Sigmoid colon (tissue), 7 donors: ENCODE measurements around the gene CEP162. TPM values are rescaled to one million over a fixed set of nuclear protein-coding genes. Genes with fewer than 3 reads are reported as not detected.

Experiments
- DNase-seq: peaks from one replicate; pipeline ENCODE4 v3.0.0-alpha.2; 2019
- H3K27ac ChIP-seq, 4 donors: fragments of 200-600 bp; sonication (generic); one replicate each; pipeline ENCODE4 v1.5.1; 2016 to 2019; ENCODE audit warnings: mild to moderate bottlenecking in 1 of 4
- H3K27me3 ChIP-seq, 3 donors: fragments of 200-600 bp; sonication (generic); one replicate each; pipeline ENCODE4 v1.5.1; 2019; ENCODE audit warnings: mild to moderate bottlenecking in 1 of 3
- H3K36me3 ChIP-seq, 4 donors: fragments of 200-600 bp; sonication (generic); one replicate each; pipeline ENCODE4 v1.5.1; 2016 to 2019
- H3K4me1 ChIP-seq, 4 donors: fragments of 200-600 bp; sonication (generic); one replicate each; pipeline ENCODE4 v1.5.1; 2017 to 2019
- H3K4me3 ChIP-seq, 4 donors: fragments of 200-600 bp; sonication (generic); one replicate each; pipeline ENCODE4 v1.5.1; 2017 to 2019; ENCODE audit warnings: mild to moderate bottlenecking in 2 of 4, moderate library complexity in 1 of 4
- H3K9me3 ChIP-seq, 4 donors: fragments of 200-600 bp in 3 of 4; sonication (generic) in 3 of 4; one replicate each; pipeline versions ENCODE4 v1.5.1 to v1.6.1; 2013 to 2019
- EP300 ChIP-seq, 4 donors: sonication (generic); formaldehyde crosslinking; IDR thresholded peaks; one replicate each; pipeline ENCODE4 v1.6.1; 2017; ENCODE audit warnings: antibody characterized with exemption in 4 of 4
- POLR2A ChIP-seq, 2 donors: fragments of 450-650 bp; IDR thresholded peaks; one replicate each; pipeline ENCODE4 v1.6.1; 2016; ENCODE audit warnings: antibody characterized with exemption in 2 of 2, mild to moderate bottlenecking in 2 of 2, moderate library complexity in 2 of 2
- POLR2AphosphoS5 ChIP-seq, 4 donors: sonication (generic); formaldehyde crosslinking; IDR thresholded peaks; one replicate each; pipeline ENCODE4 v1.6.1; 2017; ENCODE audit warnings: antibody characterized with exemption in 4 of 4
- WGBS, 2 donors: extraction: QIAGEN DNeasy Blood & Tissue Kit; methylation state at CpG; one replicate each; pipeline ENCODE4 v1.1.7; 2013; 5-methylcytosine and 5-hydroxymethylcytosine counted together
- intact Hi-C: fragments of 100-400 bp; cut with DNase I; formaldehyde crosslinking; loops from one replicate; pipeline ENCODE4 v1.15.1; 2023
- polyA plus RNA-seq, 3 donors: library from polyadenylated mRNA; stranded (reverse); fragments of 200-250 nt; gene quantifications; one replicate each; pipeline ENCODE4 v1.2.3, GENCODE V29; 2013
- total RNA-seq, 4 donors: library from RNA; depleted of rRNA; stranded (reverse); fragments of >200 nt; gene quantifications; one replicate each; pipeline ENCODE4 v1.1.0, GENCODE V29; 2016
- TF ChIP-seq, protein P1 (sequence below), 4 experiments: fragments of 450-650 bp in 3 of 4; fragments of 200-600 bp in 1 of 4; IDR thresholded peaks; one replicate each; pipeline ENCODE4 v1.5.1; 2016 to 2019; ENCODE audit warnings: antibody characterized with exemption in 4 of 4, mild to moderate bottlenecking in 3 of 4, moderate library complexity in 2 of 4
- donor health status: healthy with polysubstance abuse.
- donor health status: Bipolar disorder and iron deficiency.
- donor health status: healthy.

The CEP162 gene
- total and polyA plus RNA-seq, 7 donors, result 1.8 to 18.6 (median 12.4) TPM

DNA sequence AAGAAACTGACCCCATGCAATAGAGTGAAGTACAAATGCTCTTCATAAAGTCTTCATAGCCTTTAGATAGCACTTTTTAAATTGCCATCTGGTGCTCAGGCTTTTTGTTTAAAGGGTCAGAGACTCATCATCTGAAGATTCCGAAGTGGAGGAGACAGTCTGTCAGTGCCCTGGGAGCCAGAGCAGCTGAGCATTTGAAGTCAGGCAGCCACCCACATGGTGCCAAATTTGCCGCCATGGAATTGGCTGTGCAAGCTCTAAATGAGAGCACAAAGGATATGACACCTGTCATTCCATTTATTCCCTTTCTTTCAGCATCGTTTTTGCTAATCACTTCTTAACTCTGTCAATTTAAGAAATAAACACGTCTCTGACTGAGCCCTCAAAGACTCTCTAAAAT lies 32.8 kb upstream of the CEP162 start:
- 66 to 68% methylated on average over 4 of the region's 4 CpGs for WGBS, 2 donors
- Histone ChIP-seq H3K4me1 (no peaks in the 10 kb centered on the region), H3K4me3 (no peak overlapping the region), H3K27ac (no peak overlapping the region), H3K9me3 (no peaks in the 10 kb centered on the region), H3K27me3 (no peaks in the 10 kb centered on the region), H3K36me3 (no peaks in the 10 kb centered on the region)
- DNase-seq, result no peak
- TF ChIP-seq POLR2AphosphoS5 (IDR thresholded peaks at IDR 0.05) (no peak), EP300 (IDR thresholded peaks at IDR 0.05) (no peak), POLR2A (IDR thresholded peaks at IDR 0.05) (no peak)
- TF ChIP-seq, protein P1, sequence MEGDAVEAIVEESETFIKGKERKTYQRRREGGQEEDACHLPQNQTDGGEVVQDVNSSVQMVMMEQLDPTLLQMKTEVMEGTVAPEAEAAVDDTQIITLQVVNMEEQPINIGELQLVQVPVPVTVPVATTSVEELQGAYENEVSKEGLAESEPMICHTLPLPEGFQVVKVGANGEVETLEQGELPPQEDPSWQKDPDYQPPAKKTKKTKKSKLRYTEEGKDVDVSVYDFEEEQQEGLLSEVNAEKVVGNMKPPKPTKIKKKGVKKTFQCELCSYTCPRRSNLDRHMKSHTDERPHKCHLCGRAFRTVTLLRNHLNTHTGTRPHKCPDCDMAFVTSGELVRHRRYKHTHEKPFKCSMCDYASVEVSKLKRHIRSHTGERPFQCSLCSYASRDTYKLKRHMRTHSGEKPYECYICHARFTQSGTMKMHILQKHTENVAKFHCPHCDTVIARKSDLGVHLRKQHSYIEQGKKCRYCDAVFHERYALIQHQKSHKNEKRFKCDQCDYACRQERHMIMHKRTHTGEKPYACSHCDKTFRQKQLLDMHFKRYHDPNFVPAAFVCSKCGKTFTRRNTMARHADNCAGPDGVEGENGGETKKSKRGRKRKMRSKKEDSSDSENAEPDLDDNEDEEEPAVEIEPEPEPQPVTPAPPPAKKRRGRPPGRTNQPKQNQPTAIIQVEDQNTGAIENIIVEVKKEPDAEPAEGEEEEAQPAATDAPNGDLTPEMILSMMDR (IDR thresholded peaks at IDR 0.05), result no peak
- intact Hi-C loops, result no loop called here

DNA sequence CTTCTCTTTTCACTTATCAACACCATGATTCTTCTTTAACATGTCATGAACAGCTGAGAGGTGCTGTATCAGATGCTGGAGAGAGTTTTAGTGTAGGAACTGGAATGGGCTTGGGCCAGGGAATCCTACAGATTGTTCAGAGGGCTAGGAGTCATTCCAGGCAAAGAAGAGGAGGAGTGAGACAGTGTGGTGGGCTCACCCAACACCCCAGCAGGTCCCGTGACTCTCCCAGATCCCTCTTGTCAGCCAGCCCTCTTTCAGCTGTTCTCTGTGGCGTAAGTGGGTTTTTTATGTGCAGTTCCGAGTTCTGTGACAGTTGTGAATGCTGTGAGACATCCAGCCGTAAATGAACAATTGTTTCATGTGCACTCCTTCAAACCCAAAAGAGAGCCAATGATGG lies 31.4 kb upstream of the CEP162 start:
- no peak for TF ChIP-seq EP300 (IDR thresholded peaks at IDR 0.05)
- TF ChIP-seq POLR2A (IDR thresholded peaks at IDR 0.05), result no peak
- H3K27me3 ChIP-seq, result no peaks in the 10 kb centered on the region
- no peaks in the 10 kb centered on the region for H3K9me3 ChIP-seq
- DNase-seq, result no peak
- H3K27ac ChIP-seq, result no peak overlapping the region
- no peaks in the 10 kb centered on the region for H3K36me3 ChIP-seq
- H3K4me1 ChIP-seq, result no peaks in the 10 kb centered on the region
- WGBS, 2 donors, result 76 to 86% methylated on average over 4 of the region's 4 CpGs
- no peak overlapping the region for H3K4me3 ChIP-seq
- intact Hi-C loops, result no loop called here

DNA sequence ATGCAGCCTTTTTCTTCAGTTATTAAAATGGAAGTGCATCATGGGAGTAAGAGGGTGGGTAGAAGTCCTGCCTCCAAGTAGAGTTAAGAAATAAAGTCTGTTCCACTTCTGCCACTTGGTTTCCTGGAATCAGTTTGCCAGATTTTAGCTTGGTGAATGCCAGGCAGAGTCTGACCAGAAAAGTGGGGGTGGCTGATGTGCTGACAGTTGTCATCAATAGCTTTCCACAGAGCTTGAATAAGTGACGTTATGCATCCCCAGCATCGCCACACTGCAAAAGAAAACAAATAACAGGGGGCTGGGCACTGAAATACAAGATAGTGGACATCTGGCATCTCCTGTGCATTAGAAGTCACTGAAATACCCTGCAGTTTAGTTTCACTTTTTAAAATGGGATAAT lies 30.8 kb upstream of the CEP162 start:
- no peak overlapping the region for H3K27ac ChIP-seq

DNA sequence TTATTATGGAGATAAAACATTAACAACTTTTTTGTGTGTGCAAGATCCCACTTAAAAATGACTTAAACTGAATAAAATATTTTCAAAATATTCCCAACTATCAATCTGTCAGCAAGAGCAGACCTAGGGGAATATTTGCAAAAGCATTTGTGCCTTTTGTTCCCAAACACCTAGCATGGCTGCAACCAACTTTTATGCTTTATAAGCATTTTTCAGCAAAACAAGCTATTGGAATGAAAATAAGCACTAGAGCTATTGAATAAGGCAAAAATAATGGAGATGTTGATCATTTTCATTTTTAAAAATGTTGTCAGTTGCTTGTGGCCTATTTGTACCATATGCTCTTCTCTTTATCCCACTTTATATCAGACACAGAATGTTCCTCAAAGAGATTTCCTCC lies 28.2 kb upstream of the CEP162 start:
- intact Hi-C loops, result no loop called here

More for the DNA sequence above, 30.8 kb upstream of the CEP162 start:
- H3K4me1 ChIP-seq, result no peaks in the 10 kb centered on the region
- no peaks in the 10 kb centered on the region for H3K27me3 ChIP-seq
- no peaks in the 10 kb centered on the region for H3K9me3 ChIP-seq
- intact Hi-C loops, result no loop called here
- H3K4me3 ChIP-seq, result no peak overlapping the region
- no peak for TF ChIP-seq POLR2AphosphoS5 (IDR thresholded peaks at IDR 0.05)
- TF ChIP-seq, protein P1 (IDR thresholded peaks at IDR 0.05), result no peak
- no peak for TF ChIP-seq POLR2A (IDR thresholded peaks at IDR 0.05)
- TF ChIP-seq EP300 (IDR thresholded peaks at IDR 0.05), result no peak
- 53 to 59% methylated on average over 2 of the region's 2 CpGs for WGBS, 2 donors
- H3K36me3 ChIP-seq, result no peaks in the 10 kb centered on the region
- DNase-seq, result no peak

DNA sequence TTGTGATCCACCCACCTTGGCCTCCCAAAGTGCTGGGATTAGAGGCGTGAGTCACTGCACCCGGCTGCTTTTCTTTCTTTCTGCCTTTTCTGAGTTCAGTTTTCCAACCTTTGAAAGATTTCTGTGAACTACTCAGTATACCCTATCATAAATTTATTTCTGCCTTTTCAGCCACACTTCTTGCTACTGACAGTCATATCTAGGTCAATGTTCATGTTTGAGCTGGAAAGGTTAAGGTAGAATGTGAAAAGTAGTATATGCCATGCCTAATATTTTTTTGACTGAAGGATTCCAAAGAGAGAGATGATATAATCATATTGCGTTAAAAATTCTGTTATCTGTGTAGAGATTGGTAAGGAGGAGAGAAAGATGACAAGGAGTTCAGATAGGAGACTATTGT lies 25.9 kb upstream of the CEP162 start:
- no peak overlapping the region for H3K27ac ChIP-seq
- H3K4me3 ChIP-seq, result no peak overlapping the region
- TF ChIP-seq POLR2AphosphoS5 (IDR thresholded peaks at IDR 0.05) (no peak), EP300 (IDR thresholded peaks at IDR 0.05) (no peak), POLR2A (IDR thresholded peaks at IDR 0.05) (no peak)
- TF ChIP-seq, protein P1 (IDR thresholded peaks at IDR 0.05), result no peak
- intact Hi-C loops, result no loop called here
- no peak for DNase-seq
- no peaks in the 10 kb centered on the region for H3K36me3 ChIP-seq
- H3K9me3 ChIP-seq, result no peaks in the 10 kb centered on the region
- 89 to 91% methylated on average over 3 of the region's 3 CpGs for WGBS, 2 donors
- no peaks in the 10 kb centered on the region for H3K27me3 ChIP-seq
- no peaks in the 10 kb centered on the region for H3K4me1 ChIP-seq

More for the DNA sequence above, 28.2 kb upstream of the CEP162 start:
- no peaks in the 10 kb centered on the region for H3K4me1 ChIP-seq
- no peaks in the 10 kb centered on the region for H3K9me3 ChIP-seq
- H3K4me3 ChIP-seq, result no peak overlapping the region
- no peak overlapping the region for H3K27ac ChIP-seq
- H3K27me3 ChIP-seq, result no peaks in the 10 kb centered on the region
- no peak for DNase-seq
- no peaks in the 10 kb centered on the region for H3K36me3 ChIP-seq
- TF ChIP-seq POLR2A (IDR thresholded peaks at IDR 0.05) (no peak), POLR2AphosphoS5 (IDR thresholded peaks at IDR 0.05) (no peak), EP300 (IDR thresholded peaks at IDR 0.05) (no peak)
- TF ChIP-seq, protein P1 (IDR thresholded peaks at IDR 0.05), result no peak
